ENCODE measurements around the gene COL4A6.

COL4A6 gene

GRCh38 chrX:108159028-108159670, 279.1 kb downstream of the COL4A6 start:
- no peak for DNase-seq (ENCODE audit: low read depth)

DNA sequence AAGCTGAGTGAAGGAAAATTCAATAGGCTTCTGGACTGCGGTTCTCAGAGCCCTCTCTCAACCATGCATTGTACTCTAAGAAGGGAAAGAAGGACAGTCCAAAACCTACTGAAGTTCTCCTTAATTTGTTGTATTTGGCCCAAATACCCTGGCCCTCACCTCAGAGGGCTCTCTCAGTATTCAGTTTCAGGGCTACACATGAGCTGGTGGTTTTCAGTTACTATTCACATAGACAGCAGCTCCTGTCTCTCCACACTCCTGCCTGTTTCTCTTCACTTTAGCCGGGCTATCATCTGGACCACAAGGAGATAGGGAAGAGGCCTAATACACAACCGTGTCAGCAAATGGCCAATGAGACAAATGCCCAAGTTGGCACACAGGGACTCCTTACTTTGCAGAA, 280.6 kb downstream of the COL4A6 start:
- no peak for DNase-seq (ENCODE audit: low read depth)

- no peak for DNase-seq (ENCODE audit: low read depth)
Observed at GRCh38 chrX:108156934-108157466, 281.2 kb downstream of the COL4A6 start.

DNA sequence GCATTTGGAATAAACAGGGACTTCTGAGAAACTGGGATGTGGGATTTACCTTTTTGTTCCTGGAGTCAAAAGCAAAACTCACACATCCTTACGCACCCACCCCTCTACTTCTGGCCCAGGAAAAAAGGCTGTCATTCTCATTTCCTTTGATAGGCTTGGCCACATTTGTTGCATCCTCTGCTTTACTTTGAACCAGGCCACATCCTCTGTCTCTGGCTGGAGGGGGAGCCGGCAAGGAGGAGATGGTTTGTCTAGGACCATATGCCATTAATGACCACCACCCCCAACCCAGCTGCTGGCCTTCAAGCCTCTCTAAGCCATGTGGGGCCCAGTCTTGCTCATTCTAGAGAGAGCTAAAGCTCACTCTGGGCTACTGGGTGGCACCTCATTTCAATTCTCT, 282.1 kb downstream of the COL4A6 start:
- DNase-seq (ENCODE audit: low read depth) = no peak

DNA sequence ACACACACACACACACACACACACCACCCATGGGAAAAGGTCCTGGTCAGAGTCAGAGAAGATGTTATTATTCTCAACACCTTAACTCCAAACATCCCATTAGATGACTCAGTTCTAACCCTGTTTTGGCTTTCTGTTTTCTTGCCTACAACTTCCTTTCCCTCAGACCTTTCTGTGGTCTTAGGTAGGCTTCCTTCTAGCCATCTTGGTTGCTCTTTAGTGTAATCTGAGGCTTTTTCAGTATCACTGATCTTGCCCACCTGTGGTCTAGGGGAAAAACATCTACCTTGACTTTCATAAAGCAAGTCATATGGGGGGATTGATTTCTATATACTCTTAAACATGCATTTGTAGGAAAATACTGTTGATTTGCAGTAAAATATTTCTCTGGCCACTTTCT, 289.7 kb downstream of the COL4A6 start:
- DNase-seq (ENCODE audit: low read depth) = no peak

- DNase-seq (ENCODE audit: low read depth) = no peak
Observed at GRCh38 chrX:108138814-108139702, 299.2 kb downstream of the COL4A6 start.

GRCh38 chrX:108134724-108135123, 303.5 kb downstream of the COL4A6 start:
- DNase-seq (ENCODE audit: low read depth) = no peak

- no peak for DNase-seq (ENCODE audit: low read depth)
Observed at GRCh38 chrX:108132876-108133275, 305.3 kb downstream of the COL4A6 start.

DNA sequence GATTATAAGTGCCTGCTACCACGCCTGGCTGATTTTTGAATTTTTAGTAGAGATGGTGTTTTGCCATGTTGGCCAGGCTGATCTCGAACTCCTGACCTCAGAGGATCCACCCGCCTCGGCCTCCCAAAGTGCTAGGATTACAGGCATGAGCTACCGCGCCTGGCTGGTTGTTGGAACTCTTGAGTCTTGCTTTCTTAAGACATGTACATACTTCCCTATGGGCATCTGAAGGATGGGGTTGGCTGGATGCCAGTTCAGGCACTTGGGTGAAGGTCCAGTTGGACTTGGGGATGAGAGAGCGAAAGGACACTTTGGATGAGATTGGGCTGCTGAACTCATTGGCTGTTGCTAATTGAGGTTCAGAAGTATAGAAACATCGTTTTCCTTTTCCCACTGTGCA, 306.2 kb downstream of the COL4A6 start:
- no peak for DNase-seq (ENCODE audit: low read depth)

DNA sequence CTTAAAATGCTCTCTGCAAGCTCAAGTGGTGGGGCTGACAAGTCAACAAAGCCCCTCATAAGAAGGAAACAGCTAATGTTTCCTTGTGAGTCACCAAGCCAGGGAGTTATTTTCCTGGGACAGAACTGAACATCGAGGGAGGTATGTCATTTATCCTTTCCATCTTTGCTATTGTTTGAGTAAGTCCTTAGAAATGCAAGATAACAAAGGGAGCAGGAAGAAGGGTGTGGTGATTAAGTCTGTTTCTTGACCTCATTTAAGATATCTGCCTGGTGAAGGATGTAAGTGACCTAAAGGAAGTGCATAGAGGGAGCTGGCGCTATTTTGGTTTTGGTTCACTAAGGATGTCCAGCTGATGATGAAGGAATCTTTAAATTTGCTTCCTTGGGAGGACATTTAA, 306.8 kb downstream of the COL4A6 start:
- peak; percentile 7 for DNase-seq (ENCODE audit: low read depth)

DNA sequence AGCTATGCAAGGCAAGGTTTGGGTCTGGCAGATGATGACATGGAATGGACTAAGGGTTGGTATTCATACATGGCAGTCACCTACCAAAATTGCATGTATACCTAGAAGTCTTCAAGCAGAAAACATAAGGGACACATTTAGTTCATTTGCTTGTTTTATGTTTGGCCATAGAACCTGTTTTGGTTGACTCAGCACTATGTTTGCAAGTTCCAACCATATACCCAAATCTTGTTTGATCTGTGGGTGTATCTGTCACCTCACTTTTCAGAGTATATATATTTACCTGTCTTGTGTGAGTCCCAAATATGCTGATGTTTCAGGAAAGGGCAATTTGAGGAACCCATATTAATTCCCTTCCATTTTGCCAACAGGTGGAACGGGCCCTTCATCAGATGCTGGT, 307.3 kb downstream of the COL4A6 start:
- no peak for DNase-seq (ENCODE audit: low read depth)

DNA sequence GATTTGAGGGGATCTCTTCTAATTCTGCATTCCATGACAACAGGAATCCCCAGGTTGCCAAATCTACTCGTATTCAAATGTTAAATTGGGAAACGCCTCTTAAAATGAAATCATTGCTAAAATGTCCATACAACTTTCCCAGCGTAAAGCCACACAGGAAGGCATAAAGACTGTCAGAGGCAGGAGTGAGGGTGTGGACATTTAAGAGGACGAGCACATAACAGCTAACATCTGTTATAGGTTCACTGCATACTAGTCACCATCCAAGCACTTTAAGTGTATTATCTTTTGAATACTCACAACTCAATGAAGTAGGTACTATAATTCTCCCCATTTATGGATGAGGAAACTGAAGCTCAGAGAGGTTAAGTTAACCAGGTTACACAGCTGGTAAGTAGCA, 311.1 kb downstream of the COL4A6 start:
- no peak for DNase-seq (ENCODE audit: low read depth)

DNA sequence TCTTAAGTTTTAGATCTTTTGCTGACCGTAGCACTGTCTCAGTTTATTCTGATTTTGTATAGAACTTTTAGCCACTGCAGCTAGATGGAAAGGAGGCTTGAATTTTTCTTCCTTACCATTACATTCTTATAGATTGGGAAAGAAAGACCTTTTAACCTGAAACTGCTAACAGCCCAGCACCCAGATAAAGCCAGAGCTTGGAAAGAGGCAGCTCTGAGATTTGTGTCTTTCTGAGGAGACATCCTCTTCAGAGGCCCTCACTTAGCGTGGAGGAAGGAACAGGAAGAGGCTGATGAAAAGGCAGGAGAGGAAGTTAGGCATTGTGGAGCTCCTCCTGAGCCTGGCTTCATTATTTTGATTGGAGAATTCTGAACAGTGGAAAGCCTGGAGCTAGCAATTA, 311.6 kb downstream of the COL4A6 start:
- no peak for DNase-seq (ENCODE audit: low read depth)

GRCh38 chrX:108123591-108124366, 314.4 kb downstream of the COL4A6 start:
- no peak for DNase-seq (ENCODE audit: low read depth)

GRCh38 chrX:108122748-108123147, 315.5 kb downstream of the COL4A6 start:
- no peak for DNase-seq (ENCODE audit: low read depth)

DNA sequence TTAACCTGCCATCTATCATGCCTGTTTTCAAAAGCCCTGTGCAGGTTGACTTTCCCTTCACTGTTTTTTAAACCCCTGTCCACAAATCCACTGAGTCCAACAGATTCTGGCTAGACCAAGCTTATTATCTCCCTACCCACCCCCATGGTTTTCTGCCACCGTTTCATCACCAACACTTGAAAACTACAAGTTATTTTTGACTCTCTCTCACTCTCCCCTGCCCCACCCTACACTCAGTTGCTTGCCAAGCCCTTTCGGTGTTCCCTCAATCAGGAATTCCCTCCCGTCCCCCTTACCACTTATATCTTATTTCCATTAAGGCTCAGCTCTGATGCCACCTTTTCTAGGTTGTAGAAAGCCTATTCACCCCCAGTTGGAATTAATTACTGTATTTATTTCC, 316.9 kb downstream of the COL4A6 start:
- no peak for DNase-seq (ENCODE audit: low read depth)

DNA sequence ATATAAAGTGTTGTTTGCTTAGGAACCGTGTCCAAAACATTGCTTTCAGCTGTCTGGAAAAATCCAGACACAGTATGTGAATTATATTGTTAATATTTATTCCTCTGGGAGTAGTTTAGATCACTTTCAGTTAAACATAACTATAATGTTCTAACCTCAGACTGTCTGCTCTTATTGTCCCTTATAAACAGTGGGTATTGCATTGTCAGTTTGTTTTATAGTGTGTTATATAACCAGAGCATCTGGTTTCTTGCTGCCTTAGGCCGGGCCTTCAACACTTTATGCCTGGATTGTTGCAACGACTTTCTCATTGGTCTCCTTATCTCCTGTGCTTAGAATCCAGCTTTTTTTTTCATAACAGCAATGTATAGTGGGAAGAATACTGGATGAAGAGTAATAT, 320.2 kb downstream of the COL4A6 start:
- DNase-seq (ENCODE audit: low read depth) = no peak

DNA sequence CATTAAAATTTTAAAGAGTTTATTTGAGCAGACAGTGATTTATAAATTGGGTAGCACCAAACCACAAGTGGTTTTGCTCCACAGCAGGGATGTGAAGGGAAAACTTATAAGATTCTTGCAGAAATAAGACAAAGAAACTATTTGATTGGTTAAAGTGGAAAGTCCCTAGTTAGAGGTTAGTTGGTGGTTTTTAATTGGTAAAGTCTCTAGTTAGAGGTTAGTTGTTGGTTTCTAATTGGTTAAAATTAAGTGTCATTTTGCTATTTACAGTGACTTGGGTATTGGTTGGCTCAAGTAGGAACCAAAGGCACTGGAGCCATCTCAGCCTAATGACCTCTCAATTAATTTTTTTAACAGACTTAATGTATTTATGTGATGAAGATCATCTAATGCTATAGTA, 323.7 kb downstream of the COL4A6 start:
- no peak for DNase-seq (ENCODE audit: low read depth)

Measured in HS-27A (cell line).